GM21447 (cell line): Measurements from ENCODE around the gene GAL3ST2.
"Not testable (repeated sequence)": the region's sequence is repeated elsewhere in the genome, so short reads cannot be mapped to it uniquely, and the experiment has no call there.

Experiments
- ATAC-seq: cut with Tn5 transposase; IDR thresholded peaks from one replicate; pipeline ENCODE4 v1.9.1; 2021; ENCODE audit not compliant: unreplicated experiment

Gene GAL3ST2

GRCh38 chr2:241791385-241791784 lies 14.8 kb downstream of the GAL3ST2 start:
- not testable (repeated sequence) for ATAC-seq

DNA sequence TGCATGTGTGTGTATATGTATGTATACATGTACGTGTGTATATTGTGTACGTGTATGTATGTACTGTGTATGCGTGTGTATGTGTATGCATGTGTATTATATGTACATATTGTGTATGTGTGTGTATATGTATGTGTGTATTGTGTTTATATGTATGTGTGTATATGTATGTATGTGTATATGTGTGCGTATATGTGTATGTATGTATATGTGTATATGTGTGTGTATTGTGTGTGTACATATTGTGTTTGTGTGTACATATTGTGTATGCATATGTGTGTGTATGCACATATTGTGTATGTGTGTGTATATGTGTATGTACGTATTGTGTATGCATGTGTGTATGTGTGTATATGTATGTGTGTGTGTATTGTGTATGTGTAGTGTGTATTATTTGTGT lies 16.8 kb downstream of the GAL3ST2 start:
- ATAC-seq, result no peak

- no peak for ATAC-seq
These were observed 17.7 kb downstream of the GAL3ST2 start for GRCh38 chr2:241794250-241794823.

GRCh38 chr2:241795021-241795999 lies 18.7 kb downstream of the GAL3ST2 start:
- ATAC-seq, result no peak

- ATAC-seq, result no peak
These were observed 19.6 kb downstream of the GAL3ST2 start for GRCh38 chr2:241796209-241796608.

DNA sequence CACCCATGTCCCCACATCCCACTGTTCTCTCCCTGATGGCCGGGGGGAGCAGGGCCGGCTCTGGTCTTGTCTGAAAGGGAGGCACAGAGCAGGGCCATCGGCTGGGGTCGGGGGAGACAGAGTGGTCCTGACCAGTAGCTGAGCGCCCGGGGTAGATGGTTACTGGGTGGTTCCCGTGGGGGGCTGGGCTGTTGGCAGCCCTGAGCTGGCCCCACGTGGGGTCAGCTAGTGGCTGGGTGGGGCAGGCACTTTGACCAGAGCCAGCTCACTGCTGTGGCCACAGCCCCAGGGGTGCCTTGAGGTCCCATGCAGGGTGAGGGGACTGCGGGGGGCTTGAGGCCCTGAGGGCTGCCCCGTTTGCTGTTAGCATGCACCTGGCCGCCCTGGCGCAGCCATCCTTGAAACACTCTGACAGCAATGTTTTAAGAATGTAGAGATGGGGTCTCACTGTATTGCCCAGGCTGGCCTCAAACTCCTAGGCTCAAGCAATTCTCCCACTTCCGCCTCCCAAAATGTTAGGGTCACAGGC lies 20.1 kb downstream of the GAL3ST2 start:
- no peak for ATAC-seq

- ATAC-seq, result no peak
These were observed 20.9 kb downstream of the GAL3ST2 start for GRCh38 chr2:241797441-241798080.

GRCh38 chr2:241798081-241798630 lies 21.5 kb downstream of the GAL3ST2 start:
- no peak for ATAC-seq

DNA sequence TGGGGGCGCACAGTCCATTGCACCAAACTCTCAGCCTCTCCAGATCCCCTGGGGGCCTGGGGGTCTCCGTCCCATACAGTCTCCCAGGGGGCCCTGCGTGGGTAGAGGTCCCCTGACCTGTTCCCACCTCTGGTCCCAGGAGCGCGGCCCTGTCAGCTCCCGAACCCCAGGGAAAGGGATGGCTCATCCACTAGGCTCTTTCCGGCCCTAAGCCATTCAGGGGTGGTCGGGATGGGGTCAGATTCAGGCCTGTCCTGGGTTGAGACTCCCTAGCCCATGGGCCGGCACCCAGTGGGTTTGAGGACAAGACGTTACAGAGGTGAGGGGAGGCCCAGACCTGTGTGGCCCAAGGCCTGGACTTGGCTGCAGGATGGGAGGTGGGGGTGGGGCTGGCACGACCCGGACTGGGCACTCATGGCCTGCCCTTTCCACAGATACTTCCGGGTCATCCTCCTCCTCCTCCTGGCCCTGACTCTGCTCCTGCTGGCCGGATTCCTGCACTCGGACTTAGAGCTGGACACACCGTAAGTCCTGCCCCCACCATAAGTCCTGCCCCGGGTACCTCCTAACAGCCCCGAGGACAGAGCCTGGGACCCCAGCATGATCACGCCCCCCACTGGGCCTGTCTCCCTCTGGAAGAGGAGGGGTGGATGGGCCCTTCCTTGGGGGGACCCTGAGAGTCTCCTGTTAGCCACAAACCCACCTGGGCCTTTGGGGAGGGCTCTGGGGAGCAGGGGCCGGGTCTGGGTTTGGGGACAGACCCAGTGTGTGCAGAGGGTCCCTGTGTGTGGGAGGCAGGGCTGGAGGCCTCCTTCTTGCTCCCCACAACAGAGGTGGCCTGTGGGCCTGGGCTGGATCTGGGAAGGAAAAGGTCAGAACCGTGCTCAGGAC lies 22.3 kb downstream of the GAL3ST2 start:
- no peak for ATAC-seq

DNA sequence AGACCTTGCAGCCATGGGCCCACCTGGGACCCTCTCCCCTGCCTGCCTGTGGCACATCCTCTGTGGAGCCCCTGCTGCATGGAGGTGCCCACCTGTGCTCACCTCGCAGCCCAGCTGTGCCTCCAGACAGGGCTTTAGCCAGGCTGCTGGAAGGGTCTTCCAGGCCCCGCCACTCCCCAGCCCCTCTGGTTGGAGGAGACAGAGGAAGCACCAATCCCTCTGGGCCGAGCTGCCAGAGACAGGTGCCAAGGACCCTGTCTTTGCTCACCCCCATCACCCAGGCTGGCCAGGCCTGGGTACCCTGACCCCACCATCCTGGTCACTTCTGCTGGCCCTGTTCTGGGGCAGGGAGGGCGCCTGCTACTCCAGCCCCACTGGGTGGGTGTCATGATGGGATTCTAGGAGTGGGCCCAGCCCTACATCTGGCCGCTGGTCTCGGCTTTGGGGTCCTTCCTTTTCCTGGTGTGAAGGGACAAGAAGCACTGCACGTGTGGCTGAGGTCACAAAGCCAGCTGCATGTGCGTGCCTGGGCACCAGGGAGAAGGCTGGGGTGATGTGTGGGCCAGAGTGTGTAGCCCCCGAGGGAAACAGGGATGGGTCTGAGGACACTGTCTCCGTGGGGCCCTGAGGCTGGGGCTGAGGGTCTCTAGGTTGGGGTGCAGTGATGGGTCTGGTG lies 23.0 kb downstream of the GAL3ST2 start:
- ATAC-seq, result no peak

DNA sequence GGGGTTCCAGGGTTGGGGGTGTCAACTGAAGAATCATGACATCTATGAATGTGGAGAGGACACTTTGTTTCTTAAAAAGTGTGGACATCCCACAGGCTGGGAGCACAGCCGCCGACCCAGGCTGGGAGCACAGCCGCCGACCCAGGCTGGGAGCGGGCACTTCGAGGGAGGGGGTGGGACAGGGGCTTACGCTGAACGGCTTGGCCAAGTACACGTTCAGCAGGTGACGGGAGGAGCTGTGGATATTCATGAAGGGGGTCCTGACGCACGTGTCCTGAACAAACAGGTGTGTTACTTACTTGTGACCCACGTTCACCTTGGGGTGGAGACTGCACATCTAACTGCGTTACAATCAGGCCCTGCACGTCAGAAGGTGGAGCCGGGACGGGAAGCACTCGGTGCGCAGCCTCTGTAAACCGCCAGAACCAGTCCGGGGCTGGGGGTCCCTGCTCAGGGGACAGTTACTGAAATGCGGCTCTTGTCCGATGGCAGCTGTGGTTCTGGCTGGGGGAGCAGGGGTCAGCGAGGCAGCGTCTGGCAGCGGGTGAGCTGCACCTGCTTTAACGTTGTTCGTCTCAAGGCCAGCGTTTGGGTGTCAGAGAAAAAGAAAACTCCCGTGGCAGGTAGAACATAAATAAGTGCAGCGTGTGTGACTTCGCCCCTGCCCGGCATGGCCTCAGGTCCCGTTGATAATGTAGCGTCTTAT lies 23.7 kb downstream of the GAL3ST2 start:
- ATAC-seq, result not testable (repeated sequence)

- ATAC-seq, result no peak
These were observed 25.2 kb downstream of the GAL3ST2 start for GRCh38 chr2:241801611-241802420.

DNA sequence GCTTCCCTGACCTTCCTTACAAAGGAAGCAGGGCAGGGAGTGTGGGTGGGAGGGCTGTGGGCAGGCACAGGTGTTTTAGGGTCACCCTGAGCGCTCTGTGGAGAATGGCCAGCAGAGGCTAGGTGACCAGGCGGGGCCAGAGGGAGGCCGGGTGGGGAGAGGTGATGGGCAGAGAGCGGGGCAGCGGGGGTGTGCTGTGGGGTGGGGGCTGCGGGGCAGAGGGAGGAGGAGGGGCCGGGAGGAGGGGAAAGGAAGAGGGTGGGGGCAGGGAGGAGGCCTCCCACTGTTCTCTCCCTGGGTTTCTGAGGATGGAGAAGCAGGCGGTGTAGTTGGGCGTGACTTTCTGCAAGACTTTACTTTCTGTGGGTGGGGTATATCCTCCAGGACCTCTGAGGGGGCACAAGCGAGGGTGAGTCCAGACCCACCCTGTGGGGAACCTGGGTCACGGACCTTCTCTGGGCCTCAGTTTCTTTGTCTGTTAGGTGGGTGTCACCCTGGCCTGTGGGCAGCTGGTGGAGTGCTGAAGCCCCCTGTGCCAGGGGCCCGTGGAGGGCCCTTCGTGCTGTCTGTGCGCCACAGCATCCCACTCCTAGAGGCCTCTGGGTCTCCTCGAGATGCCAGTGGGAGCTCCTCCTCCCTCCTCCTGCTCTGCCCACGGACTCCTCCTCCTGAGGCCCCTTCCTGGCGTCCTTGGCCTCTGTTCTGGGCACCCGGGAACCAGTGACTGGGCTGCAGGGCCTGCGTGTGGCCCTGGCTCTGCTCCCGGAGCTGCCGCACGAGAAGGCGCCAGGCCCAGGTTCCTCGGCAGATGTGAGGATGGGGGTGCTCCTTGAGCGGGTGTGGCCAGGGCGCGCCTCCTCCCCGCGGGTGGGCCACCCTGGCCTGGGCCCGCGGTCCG lies 26.0 kb downstream of the GAL3ST2 start:
- ATAC-seq, result no peak

DNA sequence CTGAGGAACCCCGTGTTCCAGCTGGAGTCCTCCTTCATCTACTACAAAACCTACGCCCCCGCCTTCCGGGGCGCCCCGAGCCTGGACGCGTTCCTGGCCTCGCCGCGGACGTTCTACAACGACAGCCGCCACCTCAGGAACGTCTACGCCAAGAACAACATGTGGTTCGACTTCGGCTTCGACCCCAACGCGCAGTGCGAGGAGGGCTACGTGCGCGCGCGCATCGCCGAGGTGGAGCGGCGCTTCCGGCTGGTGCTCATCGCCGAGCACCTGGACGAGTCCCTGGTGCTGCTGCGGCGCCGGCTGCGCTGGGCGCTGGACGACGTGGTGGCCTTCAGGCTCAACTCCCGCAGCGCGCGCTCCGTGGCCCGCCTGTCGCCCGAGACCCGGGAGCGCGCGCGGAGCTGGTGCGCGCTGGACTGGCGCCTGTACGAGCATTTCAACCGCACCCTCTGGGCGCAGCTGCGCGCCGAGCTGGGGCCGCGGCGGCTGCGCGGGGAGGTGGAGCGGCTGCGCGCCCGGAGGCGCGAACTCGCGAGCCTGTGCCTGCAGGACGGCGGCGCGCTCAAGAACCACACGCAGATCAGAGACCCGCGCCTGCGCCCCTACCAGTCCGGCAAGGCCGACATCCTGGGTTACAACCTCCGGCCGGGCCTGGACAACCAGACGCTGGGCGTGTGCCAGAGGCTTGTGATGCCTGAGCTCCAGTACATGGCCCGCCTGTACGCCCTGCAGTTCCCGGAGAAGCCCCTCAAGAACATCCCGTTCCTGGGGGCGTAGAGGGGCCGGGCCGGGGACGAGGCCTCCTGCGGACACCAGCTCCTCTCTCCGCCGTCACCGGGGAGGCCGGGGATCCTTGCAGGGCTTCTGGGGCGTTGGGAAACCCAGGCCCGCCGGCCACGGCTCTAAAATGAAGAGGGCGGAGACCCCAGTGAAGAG lies 27.0 kb downstream of the GAL3ST2 start:
- ATAC-seq, result no peak

DNA sequence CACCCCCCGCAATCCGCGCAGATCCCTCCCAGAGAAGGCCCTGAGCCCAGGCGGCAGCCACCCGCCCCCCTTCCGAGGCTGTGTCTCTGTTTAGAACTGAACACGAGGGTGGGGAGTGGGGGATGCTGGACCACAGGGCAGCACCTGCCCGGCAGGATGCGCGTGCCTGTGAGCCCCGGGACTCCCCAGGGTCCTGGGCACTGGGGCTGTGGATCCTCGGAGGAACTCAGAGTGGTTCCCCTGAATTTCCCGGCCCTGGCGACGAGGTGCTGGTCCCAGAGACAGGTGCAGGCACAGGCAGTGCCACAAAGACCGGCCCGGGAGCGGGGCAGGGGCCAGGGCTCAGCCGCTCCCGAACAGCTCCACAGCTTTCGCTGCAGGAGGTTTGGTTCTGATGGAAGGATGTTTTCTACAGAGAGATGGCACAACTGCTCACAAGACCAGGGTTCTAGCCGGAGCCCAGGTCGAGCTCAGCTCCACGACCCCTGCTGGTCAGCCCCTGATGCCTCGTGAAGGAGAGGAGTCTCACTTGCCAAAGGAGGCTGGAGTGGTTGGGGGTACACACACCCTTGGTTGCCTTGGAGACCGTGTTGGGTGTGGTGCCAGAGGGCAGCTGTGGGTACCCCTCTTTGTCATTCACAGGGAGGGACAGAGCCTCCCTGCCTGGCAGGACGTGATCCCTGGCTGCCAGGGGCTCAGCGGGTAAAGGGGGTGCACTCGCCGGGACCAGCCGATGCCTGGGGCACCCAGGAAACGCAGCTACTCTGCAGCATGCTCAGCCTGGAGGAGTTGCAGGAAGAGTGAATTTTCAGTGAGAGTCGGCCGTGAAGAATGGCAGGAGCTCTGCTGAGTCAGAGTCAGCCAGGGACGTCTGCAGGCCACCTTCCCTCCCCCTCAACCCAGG lies 28.0 kb downstream of the GAL3ST2 start:
- ATAC-seq, result no peak
